ENCODE data around the gene NME7.
"Not testable (repeated sequence)": the region's sequence is repeated elsewhere in the genome, so short reads cannot be mapped to it uniquely, and the experiment has no call there.

The NME7 gene

DNA sequence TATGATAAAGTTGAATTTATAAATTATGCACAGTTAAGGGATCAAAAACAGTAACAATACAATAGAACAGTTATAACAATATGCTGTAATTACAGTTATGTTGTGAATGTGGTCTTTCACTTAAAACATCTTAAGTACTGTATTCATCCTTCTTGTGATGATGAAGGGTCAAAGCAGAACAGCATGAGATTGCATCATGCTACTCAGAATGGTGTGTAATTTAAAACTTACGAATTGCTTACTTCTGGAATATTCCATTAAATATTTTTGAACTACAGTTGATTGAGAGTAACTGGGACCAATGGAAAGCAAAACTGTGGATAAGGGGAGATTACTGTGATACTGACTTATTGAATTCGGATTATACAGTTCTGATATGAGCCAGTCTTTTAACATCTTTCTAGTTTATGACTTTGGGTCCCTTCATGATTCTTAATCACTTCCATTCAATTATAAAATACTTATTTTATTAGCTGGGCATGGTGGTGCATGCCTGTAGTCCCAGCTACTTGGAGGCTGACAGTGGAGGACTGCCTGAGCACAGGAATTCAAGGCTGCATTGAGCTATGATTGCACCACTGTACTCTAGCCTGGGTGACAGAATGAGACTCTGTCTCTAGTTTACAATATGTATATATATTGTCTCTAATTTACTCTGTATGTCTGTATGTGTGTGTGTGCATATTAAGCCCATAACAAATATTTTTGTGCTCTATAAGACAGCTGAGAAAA is 217.9 kb downstream of the NME7 start:
- DNase-seq = no peak

DNA sequence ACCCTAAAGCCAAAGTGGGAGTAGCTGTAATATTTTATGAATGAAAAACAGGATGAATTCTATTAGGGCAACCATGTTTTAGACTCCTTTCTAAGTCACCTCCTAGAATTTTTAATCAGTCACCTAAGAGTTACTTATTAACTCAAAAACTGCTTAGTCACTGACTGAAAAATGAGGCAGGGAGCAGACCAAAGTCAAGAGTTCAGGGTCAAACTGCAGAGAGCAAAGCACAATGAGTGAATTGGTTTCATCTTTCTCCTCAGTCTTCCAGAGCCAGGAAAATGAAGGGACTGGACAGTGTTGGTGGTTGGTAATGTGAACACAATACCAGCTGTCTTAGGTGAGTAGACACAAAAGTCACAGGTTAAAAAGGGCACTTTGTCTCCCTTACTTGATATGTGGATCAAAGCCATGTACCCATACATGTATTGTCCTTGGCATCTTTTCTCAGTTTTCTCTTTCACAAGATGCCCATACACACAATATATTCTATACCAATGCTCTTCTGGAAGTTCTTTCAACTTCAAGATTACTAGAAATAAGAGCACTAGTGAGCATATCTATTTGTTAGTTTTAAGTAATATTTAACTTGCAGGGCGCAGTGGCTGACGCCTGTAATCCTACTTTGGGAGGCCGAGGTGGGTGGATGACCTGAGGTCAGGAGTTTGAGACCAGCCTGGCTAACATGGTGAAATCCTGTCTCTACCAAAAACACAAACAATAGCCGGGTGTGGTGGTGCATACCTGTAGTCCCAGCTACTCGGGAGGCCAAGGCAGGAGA is 218.9 kb downstream of the NME7 start:
- DNase-seq = no peak

DNA sequence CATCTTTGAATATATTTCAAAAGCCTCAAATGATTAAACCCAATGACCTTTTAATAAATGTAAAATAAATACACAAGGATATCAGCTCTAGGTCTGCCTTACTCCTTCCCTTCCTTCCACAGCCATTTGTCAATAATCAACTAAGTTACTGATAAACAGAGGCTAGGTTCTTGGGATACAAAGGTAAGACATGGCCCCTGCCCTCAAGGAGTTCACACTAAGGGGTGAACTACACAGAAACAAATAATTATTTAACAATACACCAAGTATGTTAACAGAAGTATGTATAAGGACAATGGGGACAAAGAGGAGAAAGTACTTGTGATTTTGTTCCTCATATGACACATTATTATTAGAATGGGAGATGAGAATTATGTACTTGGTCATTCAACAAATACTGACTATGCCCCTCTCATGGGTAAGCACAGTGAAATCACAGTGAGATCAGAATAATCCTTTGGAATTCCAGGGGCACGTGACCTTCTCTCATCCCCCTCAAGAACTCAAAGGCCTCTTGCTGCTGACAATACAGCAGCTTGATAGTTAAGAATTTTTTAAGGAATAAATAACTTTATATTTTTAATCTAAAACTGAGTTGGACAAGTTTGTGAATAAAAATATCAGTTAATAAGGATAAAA is 220.9 kb downstream of the NME7 start:
- no peak for DNase-seq

DNA sequence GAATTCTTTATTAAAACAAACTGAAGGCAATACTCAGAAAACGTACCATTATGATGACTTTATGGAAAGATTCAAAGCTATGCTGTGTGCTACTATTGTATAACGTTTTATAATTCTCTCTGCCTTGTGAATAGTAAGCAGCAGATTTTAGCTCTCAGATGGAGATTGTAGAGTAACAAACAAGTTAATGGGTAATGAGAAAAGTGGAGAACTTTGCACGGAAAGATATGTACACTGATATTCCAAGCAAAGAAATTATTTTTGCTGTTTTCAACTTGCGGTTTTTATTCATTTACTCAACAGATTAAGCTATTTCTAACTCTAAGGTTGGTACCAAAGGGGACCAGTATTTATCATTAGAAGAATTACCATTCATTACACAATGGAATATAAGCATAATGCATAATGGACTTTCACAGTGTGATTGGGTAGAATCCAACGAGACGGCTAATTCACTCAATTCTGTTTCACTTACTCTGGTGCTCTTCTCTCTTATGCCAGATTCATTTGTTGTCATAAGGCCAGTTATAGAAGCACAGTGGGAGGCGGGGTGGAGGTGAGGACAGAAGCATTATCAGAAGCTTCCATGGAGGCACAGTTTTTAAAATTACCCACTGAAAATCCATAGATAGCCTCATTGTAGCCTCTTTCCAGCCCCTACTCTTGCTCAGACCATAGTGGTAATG is 222.5 kb downstream of the NME7 start:
- DNase-seq = peak; percentile 23 to 67

DNA sequence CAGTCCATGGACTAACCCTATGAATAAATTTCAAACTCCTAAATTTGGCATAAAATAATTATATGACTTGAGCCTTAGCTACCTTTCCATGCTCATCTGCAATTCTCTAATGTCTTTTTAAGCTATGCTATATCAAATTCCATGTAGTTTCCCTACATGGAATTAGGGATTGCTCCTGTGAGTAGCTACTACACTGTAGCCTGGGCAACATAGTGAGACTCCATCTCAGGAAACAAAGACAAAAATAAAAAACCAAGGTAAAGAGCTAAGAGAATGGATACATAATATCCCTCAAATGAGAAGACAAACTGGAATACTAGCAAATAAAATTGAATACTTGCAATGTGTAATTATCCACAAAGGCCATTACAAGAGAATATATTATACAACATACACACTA is 223.6 kb downstream of the NME7 start:
- no peak for DNase-seq

DNA sequence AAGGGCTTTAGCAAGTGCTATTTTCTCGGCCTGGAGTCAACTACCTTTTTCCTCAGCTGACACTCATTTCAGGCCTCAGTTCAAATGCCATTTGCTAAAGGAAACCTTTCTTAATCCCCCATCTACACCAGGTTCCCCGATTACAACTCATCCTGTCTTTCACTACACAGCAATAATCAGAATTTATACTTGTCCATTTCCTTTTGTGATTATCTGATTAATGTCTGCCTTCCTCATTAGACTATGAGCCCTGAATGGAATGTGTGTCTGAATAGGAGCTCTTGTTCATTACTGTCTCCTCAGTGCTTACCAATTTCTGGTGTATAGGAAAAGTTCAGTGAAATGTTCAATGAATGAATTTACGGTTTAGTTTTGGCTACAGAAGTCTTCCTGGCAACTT is 224.3 kb downstream of the NME7 start:
- DNase-seq = no peak

DNA sequence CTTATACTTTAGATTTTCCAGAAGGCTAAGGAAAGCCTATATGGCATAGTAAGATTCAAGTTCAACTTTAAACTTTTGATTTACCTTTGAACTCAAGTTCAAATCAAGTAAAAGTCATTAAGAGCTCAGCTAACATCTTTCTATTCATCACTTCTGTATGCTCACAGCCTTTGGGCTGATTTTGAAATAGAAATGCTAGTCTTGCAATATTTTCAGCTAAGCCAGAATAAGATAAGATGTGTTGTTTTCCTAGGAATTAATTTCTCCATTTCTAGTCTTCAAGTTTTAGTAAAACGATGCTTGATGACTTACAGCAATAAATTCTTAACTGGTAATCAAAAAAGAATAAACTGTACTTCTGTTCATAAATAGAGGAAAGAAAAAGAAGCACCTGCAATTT is 225.5 kb downstream of the NME7 start:
- no peak for DNase-seq

DNA sequence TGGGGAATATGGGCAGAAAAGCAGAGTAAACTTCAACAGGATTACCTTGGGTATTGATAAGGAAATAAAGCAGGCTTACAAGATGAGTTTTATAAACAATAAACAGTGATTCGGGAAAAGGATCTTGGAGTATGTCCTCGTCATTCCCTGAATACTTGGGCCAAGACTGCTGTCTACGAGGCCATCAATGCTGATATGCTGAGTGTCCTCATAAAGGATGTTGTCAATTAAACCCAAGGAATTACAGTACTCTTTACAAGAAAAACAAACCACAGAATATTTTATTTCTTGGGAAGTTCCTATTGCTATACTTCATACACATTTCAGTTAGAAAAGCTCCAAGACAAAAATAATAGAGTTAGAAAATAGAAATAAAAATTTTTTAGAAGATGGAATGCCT is 226.2 kb downstream of the NME7 start:
- DNase-seq = no peak

DNA sequence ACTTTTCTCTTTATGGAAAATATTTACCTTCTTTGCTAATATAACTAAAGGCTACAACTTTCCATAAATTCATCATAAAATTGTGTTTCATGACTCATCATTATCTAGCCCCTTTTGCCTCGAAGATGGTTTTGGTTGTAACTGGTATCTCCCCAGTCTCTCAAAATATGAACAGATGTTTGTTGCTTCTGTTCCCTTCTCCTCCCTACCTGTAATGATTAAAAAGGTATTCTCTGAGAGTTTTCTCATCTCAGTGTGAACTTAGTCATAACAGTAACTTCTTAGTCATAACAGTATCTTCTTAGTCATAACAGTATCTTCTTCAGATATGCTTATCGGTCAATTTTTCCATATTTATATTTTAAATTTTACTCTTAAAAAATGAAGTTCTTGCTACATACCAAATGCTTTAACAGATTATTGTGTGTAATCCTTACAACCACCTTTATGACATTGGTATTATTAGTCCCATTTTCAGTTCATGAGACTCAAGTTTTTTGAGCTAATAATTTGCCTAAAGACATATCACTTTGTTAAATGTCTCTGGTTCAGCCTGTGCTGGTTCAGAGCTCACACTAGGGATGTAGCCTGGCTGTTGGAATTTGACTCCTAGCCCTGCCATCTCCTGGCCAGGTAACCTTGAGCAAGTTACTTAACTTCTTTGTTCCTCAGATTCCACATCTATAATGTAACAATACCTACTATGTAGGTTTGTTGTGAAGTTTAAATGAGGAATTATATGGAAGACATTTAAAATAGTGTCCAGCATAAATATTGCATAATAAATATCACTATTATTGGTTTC is 228.5 kb downstream of the NME7 start:
- DNase-seq = no peak

DNA sequence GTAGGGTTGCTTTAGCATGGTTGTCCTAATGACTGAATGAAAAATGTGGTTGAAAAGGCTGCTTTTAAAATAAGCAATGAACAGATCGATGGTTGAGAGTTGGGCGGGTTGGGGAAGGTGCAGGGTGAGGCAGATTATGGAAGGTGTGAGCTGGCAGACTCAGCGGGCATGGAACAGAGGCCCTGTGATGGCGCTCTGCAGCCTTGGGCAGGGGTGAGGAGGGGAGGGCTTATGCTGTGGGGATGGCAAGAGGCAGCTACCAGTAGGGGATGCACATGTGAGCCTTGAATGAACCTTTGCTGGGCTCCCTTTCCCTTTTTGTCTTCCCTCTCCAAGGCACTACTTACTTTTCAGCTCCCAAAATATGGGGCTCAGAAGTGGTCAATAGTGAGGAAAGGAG is 230.2 kb downstream of the NME7 start:
- DNase-seq = no peak

DNA sequence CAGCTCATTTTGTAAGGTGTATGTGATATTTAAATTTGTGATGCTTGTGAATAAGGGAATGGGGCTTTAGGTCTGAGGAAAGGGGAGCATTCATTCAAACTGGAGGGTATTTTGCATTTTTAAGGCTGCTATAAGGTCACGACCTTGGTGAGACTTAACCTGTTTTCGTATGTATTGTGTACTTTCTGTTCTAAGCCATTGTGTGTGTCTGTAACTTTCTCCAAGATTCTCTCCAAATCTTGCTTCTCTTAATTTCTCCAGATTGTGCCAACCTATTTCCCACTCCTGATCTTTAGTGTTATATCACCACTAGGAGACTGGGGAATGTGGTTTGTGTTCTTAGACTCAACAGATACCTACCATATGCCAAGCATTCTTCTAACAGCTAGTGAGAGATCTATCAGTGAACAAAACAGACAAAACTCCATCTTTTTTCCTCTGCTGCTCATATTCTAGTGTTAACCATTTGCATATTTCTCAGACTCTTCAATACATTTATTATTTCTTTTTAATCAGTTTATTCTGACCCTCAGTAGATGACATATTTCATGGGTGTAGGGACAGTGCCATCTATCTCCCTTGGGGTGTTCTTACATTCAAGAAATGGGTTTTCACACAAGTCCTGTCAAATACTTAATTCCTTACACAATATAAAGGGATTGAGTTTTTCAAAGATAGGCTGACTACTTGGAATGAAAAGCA is 233.6 kb downstream of the NME7 start:
- DNase-seq = no peak

DNA sequence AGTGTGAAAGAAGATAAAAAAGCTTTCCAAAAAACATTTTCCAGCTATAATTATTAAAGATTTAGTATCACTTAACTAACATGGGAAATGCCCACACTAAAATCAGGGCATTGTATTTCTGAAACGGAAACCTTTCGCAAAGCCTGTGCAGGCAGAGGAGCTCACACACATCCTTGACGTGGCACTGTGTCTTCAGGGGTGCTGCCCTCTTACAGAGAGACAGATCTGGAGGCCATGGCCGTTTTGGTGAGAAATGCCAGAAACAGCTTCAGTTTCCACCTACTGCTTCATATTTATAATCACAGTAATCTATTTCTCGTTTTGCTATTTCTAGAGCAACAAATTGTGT is 234.4 kb downstream of the NME7 start:
- DNase-seq = no peak

DNA sequence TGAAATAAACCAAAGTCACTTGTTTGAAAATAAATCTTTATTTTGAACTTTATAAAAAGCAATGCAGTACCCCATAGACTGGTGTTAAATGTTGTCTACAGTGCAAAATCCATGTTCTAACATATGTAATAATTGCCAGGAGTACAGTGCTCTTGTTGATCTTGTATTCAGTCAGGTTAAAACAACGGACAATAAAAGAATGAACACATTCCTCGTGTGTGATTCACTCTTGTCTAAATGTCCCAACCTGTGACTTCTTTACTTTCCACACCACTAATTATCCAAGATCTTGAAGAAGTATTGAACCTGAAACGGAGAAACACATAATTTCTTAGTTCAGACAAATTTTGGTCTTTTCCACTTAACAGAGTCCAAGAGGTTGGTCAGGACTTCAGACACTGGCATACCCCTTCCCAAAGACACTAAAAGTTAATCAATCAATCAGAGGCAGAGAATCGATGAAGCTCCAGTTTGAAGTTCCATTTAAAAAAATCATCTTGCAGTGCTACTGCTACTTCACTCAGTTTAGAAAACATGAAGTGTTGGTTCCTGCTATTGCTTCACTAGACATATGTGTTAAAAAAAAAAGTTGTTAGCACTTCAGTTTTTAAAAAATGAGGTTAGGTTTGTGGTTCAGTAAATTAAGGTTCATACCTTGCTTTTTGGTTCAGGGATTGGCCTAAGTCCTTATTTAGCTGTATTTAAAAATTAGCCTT is 234.9 kb downstream of the NME7 start:
- no peak for DNase-seq

DNA sequence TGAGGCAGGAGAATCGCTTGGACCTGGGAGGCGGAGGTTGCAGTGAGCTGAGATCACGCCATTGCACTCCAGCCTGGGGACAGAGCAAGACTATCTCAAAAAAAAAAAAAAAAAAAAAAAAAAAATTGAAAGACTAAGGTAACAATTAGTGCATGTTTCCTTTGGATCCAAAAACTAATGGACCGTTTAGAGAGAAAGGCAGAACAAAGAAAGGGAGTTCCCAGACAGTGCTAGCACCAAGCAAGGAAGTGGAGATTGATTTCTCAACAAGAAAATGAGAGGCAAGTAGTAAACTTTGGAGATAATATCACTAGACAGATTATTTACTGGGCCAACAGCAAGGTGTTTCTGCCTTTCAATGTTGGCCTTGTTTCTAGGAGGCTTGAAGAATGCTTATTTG is 236.9 kb downstream of the NME7 start:
- no peak for DNase-seq

DNA sequence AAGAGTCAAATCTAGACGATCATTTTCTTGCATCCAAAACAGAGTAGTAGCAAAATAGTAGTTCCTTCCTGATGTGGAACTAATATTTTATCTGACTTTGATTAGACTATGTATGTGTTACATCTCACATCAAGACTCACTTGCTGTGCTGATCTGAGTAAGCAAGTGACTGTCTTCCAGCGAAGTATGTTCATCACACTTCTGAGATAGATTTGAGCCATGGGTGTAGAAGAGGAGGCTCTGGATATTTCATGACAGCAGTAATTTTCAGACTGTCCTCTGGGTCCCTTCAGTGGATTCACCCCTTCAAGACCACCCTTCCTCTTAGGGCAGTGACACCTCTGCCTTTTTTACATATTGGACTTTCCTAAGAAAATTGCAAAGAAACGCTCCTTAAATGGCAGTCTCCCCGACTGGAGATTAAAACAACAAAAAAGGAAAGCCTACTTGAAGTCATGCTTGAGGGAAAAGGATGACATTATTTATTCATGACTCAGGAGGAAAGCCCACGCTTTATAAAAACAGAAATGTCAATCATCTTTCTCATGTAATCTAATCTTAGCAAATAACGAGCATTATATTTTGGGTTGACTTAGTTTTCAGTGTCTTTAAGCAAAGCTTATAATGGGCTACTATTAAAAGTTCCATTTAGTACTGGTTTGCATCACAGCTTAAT is 238.3 kb downstream of the NME7 start:
- DNase-seq = no peak

DNA sequence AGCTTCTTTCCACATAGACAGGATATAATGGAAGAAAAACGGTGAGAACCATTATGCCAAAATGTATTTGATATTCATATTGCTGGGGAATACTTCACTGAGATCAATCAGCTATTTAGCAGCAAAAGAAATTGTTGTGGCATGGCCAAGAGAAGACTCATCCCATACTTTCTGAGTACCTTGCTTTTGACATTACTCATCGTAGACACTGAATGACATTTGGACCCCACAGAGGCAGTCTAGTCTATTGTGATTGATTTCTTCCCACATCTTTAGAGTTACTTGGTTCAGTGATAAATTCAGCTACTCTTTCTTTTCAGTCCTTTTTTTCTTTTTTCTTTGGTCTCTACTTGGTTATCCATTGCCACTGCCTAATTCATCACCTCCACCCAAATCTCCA is 239.0 kb downstream of the NME7 start:
- no peak for DNase-seq

DNA sequence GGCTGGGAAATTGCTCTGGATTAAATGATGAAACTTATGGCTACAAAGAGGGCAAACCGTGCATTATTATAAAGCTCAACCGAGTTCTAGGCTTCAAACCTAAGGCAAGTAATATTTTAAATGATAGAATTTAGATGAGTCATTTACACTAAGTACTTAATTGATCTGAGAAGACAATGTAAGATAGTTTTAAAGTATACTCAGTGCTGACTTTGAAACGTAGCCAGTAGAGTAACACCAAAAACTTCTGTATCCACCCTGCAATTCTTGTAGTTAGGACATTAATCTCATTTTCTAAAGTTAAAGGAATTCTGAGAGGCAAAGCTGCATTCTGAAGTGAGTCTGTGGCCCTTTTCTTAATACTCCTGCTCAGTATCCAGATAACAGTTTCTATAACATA is 240.3 kb downstream of the NME7 start:
- DNase-seq = no peak

DNA sequence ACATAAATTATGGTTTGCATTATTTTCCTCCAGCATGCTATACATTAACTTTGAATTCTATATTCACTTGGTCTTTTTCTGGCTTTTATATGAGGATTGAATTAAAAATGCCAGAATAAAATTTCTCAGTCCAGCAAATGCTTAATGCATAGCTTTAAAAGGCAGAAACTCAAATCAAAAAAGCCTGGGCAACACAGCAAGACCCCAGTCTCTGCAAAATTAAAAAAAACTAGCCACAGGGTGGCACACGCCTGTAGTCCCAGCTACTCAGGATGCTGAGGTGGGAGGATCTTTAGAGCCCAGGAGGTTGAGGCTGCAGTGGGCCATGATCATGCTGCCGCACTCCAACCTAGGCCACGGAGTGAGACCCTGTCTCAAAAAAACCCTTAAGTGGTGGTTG is 241.3 kb downstream of the NME7 start:
- no peak for DNase-seq

DNA sequence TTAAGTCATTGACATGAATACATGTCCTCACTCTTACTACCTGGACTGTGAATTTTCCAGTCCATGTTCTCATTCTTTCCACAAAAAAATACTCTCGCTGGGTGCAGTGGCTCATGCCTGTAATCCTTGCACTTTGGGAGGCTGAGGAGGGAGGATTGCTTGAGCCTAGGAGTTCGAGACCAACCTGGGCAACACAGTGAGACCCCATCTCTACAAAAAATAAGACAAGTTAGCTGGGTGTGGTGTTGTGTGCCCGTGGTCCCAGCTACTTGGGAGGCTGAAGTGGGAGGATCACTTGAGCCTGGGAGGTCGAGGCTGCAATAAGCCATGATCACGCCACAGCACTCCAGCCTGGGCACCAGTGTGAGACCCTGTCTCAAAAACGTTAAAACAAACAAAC is 242.0 kb downstream of the NME7 start:
- DNase-seq = not testable (repeated sequence)

DNA sequence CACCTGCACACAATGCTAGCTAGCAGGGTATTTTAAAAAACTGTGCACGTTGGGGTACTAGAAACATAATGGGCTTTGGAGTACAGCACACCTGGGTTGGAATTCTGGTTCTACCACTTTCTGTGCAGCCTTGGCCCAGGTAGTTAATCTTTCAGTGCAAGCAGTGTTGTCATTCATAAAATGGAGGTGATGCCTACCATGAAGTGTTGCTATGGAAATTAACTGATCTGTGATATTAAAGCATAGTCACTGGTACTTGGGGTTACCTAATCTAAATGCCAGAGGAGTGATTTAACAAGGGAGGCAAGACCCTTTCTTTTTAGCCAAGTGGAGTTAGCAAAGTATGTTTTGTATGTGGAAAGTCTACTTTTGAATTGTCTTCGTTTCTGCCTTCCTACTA is 243.1 kb downstream of the NME7 start:
- no peak for DNase-seq

DNA sequence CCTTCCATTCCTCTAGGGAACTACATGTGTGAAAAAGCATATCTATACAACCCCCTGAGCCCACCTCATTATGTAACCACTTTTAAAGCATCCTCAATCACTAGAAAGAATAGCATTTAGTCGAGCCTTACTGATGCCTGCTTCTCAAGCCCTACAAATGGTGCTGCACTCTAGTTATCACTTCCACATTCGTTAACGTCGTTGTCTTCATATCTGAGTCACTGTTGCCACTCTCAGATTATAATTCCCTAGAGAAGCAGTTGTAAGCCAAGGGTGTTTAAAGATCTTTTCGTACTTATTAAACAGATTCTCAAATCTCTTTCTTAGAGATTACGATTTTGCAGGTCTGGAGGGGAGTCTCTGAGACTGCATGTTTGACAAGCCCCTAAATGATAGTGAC is 244.6 kb downstream of the NME7 start:
- DNase-seq = no peak

Data from NCI-H2081 (cell line).